GM18858 (cell line): Measurements from ENCODE around the gene ABCG1.

ENCODE experiments used
- ATAC-seq: cut with Tn5 transposase; IDR thresholded peaks from one replicate; pipeline ENCODE4 v1.9.1; 2021; ENCODE audit not compliant: unreplicated experiment

ABCG1 gene

DNA sequence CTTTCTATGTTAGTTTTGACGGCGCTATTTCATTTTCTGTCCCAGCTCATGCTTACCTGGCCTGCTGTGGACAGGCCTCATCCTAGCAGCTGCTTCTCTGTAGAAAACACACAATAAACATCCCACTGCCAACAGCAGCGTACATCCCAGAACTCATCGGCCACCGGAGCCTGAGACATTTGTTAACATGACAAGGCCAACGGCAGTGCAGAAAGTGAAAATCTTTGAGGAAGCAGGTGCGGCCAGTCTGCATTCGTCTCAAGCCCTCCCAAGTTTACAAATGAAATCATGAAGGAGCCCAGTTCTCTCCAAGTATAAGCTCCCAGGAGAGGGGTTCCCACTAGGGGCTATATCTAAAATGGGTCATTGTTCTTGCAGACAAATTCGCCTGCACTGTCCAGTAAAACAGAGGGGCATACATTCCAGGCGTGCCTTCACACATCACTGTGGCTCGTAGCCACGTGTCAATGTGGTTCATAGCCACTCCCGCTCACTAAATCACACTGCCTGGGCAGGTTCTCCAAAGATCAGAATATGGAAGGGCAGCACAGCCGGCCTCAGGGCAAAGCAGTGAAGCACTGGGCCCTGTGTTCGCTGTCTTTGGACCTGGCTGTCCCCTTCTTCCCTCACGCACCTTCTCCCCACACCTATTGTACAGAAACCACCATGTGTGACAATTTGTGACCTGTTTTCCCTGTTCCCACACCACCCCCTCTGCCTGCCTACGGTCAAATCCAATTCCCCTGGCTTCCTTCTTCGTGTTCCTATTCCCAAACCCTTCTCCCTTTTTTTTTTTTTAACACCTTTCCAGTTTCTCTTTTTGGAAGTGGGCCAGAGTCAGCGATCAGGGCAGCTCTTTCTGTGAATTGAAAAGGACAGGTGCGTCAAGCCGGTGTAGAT, 27.0 kb upstream of the ABCG1 start:
- no peak for ATAC-seq

GRCh38 chr21:42193131-42193671, 25.7 kb upstream of the ABCG1 start:
- no peak for ATAC-seq

DNA sequence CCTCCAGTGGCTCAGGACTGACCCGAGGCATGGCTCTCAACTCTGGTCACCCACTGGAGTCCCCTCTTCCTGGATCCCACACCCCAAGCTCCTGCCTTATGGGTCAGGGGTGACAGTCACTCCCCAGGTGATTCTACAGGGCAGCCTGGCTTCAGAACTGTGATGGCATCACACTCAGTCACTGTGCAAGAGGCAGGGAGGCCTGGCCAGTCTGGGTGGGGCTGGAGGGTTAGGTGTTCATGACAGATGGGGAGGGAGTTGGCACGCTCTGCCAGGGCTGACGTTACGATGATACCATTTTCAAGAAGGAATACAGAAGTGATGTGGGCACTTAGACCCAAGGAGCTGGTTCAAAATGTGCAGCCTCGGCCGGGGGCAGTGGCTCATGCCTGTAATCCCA, 25.2 kb upstream of the ABCG1 start:
- no peak for ATAC-seq

- ATAC-seq = no peak
These were observed 24.1 kb upstream of the ABCG1 start for GRCh38 chr21:42194863-42195262.

- ATAC-seq = no peak
These were observed 23.4 kb upstream of the ABCG1 start for GRCh38 chr21:42195378-42196031.

GRCh38 chr21:42198929-42199867, 19.7 kb upstream of the ABCG1 start:
- ATAC-seq = no peak

- no peak for ATAC-seq
These were observed 19.0 kb upstream of the ABCG1 start for GRCh38 chr21:42199868-42200463.

DNA sequence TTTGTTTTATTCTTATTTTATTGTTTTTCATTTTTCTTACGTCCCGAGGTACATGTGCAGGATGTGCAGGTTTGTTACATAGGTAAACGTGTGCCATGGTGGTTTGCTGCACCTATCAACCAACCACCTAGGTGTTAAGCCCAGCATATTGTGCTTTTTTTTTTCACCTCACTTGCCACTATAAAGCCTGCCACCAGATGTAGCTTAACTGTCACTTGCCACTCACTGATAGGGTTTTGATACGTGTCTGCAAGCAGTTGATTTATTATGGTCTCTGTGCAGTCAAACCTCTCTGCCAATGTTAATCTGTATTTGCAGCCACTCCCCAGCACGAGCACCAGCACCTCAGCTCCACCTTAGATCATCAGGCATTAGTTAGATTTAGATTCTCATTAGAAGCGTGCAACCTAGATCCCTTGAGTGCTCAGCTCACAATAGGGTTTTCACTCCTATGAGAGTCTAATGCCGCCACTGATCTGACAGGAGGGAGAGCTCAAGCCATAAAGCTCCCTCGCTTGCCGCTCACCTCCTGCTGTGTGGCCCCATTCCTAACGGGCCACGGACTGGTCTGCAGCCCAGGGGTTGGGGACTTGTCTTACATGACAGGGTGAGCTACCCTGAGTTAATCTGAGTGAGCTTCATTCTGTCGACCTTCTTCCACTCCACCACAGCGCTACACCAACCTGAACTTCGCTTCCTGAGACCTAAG, 17.9 kb upstream of the ABCG1 start:
- ATAC-seq = no peak

GRCh38 chr21:42201615-42202161, 17.3 kb upstream of the ABCG1 start:
- no peak for ATAC-seq

DNA sequence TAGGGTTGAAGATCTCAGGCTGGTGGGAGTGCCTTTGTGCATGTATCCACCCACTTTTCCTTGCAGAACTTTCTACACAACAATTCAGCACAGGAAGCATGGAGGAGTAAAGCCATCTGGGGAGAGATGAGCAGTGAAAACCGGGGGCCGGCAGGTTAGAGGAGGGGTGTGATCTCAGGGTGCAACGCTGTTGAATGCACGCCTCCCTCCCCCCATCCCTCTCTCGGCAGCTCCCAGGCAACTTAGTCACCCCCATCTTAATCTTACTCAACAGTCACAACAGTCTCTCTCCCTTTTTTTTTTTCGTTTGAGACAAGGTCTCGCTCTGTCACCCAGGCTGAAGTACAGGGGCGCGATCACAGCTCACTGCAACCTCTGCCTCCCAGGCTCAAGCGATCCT, 16.6 kb upstream of the ABCG1 start:
- ATAC-seq = no peak

DNA sequence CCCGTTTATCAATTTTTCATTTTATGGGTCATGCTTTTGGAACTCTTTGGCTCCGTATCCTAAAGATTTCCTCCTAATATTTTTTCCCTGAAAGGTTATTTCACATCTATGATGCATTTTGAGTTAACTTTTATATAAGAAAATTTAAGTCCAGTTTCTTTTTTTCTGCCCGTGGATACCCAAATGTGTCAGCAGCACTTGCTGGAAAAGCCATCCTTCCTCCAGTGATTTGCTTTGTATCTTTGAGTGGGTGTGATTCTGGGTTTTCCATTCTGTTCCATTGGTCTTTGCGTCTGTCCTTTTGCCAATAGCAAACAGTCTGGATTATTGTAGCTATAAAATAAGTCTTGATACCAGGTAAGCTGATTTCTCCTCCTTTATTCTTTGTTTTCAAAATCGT, 15.6 kb upstream of the ABCG1 start:
- no peak for ATAC-seq

DNA sequence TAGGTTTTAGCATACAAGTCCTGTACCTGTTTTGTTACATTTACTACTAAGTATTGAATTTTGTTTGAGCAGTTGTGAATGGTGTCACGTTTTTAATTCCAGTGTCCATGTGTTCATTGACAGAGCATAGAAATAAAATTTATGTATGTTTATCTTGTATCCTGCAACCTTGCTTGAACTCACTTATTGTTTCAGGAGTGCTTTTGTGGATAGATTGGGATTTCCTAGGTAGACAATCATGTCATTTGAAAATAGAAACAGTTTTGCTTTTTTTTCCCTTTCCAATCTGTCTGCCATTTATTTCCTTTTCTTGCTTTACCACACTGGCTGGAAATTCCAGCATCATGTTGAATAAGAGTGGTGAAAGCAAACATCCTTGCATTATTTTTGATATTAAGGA, 15.0 kb upstream of the ABCG1 start:
- no peak for ATAC-seq

DNA sequence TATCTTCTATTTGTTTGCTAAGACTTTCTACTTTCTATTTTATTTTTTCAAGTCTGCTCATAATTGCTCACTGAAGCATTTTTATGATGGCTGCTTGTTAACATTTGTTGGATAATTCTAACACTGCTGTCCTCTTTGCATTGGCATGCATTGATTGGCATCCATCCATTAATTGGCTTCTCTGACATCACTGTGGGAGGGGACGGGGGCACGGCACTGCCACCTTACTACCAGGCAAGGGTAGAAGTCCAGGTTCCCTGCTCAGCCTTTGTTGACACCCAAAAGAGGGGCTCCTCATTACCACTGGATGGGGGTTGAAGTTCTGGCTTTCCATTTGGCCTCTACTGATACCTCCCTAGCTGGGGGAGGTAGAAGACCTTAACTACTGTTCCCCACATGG, 11.5 kb upstream of the ABCG1 start:
- no peak for ATAC-seq

- no peak for ATAC-seq
These were observed 10.9 kb upstream of the ABCG1 start for GRCh38 chr21:42208036-42208435.

GRCh38 chr21:42208801-42209490, 10.0 kb upstream of the ABCG1 start:
- ATAC-seq = no peak

DNA sequence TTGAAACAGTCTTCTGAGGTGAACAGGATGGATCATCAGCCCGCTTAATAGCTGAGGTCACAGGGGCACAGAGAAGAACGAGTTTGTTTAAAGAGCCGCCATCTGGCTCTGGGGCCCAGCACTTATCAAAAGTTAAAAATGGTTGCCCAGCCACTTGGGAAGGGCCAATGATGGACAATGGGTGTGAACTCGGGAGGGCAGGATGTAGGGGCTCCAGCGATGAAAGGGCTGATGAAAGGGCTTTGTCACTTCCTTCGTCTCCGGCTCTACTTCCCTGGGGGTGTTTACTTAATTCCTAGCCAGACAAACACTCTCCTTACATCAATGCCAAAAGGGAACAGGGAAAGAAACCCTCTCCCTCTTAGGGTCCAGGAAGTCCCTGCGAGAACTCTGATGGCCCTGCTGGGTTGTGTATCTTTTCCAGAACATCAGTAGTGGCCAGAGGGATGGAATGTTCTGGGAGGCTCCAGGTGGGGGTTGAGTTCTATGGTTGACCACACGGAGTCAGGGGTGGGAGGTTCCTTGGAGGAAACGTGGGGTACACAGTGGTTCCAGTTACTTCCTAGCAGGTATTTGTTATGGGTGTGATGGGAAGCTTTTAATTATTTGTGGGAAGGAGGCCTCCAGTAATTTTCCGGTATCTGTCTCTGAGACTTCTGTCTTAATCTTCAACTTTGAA, 9.0 kb upstream of the ABCG1 start:
- no peak for ATAC-seq

DNA sequence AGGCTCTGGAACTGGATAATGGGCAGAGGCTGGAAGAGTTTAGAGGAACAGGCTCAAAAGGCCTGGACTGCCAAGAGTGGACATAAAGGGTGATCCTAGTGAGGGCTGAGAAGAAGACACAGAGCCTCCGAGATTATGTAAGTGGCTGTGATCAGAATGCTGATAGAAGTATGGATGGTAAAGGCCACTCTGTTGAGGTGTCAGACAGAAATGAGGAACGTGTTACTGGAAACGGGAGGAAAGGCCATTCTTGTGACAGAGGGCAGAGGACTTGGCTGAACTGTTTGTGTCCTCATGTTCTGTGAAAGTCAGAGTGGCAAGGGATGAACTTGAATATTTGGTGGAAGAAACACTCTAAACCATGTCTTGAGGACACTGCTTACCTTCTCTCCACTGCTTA, 6.7 kb upstream of the ABCG1 start:
- ATAC-seq = no peak

DNA sequence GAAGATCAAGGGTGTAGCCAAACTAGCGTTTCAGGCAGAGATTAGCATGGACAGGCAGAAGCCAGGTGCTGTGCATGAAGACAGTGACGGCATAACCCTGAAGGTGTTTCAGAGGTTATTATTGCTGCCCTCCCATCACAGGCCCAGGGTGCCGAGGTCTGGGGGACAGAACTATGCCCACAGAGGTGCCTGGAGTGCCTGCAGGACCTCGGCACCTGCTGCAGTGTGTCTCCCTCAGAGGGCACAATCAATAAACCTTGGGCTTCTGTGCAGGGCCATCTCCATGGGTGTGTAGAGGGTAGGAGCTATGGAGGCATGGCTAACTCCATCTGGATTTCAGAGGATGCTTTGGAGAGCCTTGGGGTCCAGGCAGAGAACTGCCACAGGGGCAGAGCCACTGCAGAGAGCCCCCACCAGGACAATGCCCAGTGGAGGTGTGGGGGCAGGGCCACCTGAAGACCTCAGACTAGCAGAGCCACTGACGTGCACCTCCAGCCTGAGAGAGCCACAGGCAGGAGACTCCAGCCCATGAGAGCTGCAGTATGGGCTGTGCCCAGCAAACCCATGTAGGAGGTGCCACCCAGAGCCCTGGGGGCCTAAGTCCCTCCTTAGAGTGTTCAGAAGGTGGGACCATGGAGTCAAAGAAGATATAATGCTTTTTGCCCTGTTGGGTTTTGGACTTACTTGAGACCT, 5.7 kb upstream of the ABCG1 start:
- ATAC-seq = no peak
